ENCODE data around the gene ABHD2. TPM values are rescaled to one million over a fixed set of nuclear protein-coding genes. Genes with fewer than 3 reads are reported as not detected.

ABHD2 gene
- total and polyA plus RNA-seq, 9 of the 15 experiments (the other 6 are each of a cell fraction or from before 2014, with no cell fraction given): 16.9 to 99.8 (median 47.5) TPM

DNA sequence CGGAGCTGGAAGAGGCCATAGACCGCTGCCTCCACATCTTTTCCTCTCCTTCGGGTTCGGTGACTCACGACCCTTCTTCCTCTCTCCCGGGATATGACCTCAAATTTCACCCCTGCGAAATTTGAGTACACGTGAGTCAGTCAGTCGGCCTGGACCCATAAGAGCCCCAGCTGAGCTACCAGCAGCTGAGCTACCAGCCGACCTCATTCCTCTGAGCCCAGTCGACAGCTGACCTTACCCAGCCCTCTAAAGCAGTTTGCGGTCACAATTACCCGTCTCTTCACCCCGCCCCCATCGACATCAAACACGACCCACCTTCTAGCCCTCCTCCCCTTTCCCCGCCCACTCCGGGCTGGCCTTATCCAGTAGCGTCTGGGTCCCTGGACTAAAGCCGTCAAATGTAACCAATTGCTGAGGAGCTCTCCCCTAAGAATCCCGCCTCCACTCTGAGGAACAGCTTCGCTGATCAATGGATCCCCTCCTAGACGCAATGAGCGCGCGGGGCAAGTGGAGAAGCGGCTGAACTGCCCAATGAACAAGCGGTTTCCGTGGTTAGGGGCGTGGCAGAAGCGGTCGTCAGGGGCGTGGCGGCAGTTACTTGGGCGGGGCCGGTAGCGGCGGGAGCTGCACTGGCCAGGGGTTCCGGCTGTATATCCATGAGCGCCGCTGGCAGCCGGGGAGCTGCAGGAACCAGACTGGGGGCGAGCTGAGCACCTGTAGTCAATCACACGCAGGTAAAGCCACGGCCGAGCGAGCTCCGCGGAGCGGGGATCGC lies at the start of gene ABHD2 (continued):
- TF ChIP-seq, protein P1, sequence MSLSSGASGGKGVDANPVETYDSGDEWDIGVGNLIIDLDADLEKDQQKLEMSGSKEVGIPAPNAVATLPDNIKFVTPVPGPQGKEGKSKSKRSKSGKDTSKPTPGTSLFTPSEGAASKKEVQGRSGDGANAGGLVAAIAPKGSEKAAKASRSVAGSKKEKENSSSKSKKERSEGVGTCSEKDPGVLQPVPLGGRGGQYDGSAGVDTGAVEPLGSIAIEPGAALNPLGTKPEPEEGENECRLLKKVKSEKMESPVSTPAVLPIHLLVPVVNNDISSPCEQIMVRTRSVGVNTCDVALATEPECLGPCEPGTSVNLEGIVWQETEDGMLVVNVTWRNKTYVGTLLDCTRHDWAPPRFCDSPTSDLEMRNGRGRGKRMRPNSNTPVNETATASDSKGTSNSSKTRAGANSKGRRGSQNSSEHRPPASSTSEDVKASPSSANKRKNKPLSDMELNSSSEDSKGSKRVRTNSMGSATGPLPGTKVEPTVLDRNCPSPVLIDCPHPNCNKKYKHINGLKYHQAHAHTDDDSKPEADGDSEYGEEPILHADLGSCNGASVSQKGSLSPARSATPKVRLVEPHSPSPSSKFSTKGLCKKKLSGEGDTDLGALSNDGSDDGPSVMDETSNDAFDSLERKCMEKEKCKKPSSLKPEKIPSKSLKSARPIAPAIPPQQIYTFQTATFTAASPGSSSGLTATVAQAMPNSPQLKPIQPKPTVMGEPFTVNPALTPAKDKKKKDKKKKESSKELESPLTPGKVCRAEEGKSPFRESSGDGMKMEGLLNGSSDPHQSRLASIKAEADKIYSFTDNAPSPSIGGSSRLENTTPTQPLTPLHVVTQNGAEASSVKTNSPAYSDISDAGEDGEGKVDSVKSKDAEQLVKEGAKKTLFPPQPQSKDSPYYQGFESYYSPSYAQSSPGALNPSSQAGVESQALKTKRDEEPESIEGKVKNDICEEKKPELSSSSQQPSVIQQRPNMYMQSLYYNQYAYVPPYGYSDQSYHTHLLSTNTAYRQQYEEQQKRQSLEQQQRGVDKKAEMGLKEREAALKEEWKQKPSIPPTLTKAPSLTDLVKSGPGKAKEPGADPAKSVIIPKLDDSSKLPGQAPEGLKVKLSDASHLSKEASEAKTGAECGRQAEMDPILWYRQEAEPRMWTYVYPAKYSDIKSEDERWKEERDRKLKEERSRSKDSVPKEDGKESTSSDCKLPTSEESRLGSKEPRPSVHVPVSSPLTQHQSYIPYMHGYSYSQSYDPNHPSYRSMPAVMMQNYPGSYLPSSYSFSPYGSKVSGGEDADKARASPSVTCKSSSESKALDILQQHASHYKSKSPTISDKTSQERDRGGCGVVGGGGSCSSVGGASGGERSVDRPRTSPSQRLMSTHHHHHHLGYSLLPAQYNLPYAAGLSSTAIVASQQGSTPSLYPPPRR (CRISPR knock-in tag; IDR thresholded peaks at IDR 0.05; ENCODE audit: borderline replicate concordance): no peak
- TF ChIP-seq ZNF311 (CRISPR knock-in tag; IDR thresholded peaks at IDR 0.05): no peak
- no peak for TF ChIP-seq ATF1 (CRISPR knock-in tag; IDR thresholded peaks at IDR 0.05)
- peak; percentile 93 for TF ChIP-seq ATF1 (tag; IDR thresholded peaks at IDR 0.05)
- TF ChIP-seq ARNT (IDR thresholded peaks at IDR 0.05): peak; percentile 83 to 89
- TF ChIP-seq FOXM1 (IDR thresholded peaks at IDR 0.05; ENCODE audit: low read depth): peak; percentile 77
- TF ChIP-seq FOXM1 (CRISPR knock-in tag; IDR thresholded peaks at IDR 0.05; ENCODE audit: low read depth): no peak
- TF ChIP-seq RBM34 (IDR thresholded peaks at IDR 0.05; ENCODE audit: borderline replicate concordance, insufficient read depth, low read length): no peak
- TF ChIP-seq TAF1 (IDR thresholded peaks at IDR 0.05; ENCODE audit: control insufficient read depth, extremely low read depth, insufficient read depth, low read length, severe bottlenecking): peak; percentile 68
- TF ChIP-seq ZNF347 (CRISPR knock-in tag; IDR thresholded peaks at IDR 0.05; ENCODE audit: low read depth): no peak
- TF ChIP-seq, protein P2, sequence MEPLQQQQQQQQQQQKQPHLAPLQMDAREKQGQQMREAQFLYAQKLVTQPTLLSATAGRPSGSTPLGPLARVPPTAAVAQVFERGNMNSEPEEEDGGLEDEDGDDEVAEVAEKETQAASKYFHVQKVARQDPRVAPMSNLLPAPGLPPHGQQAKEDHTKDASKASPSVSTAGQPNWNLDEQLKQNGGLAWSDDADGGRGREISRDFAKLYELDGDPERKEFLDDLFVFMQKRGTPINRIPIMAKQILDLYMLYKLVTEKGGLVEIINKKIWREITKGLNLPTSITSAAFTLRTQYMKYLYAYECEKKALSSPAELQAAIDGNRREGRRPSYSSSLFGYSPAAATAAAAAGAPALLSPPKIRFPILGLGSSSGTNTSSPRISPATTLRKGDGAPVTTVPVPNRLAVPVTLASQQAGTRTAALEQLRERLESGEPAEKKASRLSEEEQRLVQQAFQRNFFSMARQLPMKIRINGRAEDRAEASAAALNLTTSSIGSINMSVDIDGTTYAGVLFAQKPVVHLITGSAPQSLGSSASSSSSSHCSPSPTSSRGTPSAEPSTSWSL (CRISPR knock-in tag; IDR thresholded peaks at IDR 0.05; ENCODE audit: borderline replicate concordance): no peak
- no peak for TF ChIP-seq SRSF7 (optimal IDR thresholded peaks at IDR 0.05; ENCODE audit: low read depth, low read length)
- TF ChIP-seq EP300 (IDR thresholded peaks at IDR 0.05; ENCODE audit: low read length): peak; percentile 61
- TF ChIP-seq DPF2 (IDR thresholded peaks at IDR 0.05): peak; percentile 85
- TF ChIP-seq BRD4 (IDR thresholded peaks at IDR 0.05): no peak
- TF ChIP-seq, protein P3, sequence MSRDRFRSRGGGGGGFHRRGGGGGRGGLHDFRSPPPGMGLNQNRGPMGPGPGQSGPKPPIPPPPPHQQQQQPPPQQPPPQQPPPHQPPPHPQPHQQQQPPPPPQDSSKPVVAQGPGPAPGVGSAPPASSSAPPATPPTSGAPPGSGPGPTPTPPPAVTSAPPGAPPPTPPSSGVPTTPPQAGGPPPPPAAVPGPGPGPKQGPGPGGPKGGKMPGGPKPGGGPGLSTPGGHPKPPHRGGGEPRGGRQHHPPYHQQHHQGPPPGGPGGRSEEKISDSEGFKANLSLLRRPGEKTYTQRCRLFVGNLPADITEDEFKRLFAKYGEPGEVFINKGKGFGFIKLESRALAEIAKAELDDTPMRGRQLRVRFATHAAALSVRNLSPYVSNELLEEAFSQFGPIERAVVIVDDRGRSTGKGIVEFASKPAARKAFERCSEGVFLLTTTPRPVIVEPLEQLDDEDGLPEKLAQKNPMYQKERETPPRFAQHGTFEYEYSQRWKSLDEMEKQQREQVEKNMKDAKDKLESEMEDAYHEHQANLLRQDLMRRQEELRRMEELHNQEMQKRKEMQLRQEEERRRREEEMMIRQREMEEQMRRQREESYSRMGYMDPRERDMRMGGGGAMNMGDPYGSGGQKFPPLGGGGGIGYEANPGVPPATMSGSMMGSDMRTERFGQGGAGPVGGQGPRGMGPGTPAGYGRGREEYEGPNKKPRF (IDR thresholded peaks at IDR 0.05; ENCODE audit: low read depth, low read length): no peak
- peak; percentile 76 for TF ChIP-seq KLF16 (IDR thresholded peaks at IDR 0.05)
